Activated T-cell treated with anti-CD3 and anti-CD28 coated beads, Interleukin-2, amount 50 U/mL, for 72 hours (primary cell): ENCODE data around the gene SCFD2. TPM values are rescaled to one million over a fixed set of nuclear protein-coding genes. Genes with fewer than 3 reads are reported as not detected.
A peak's percentile ranks its signal among the peaks of the same experiment; 100 is the strongest.
"Not testable (repeated sequence)": the region's sequence is repeated elsewhere in the genome, so short reads cannot be mapped to it uniquely, and the experiment has no call there.

Experiments
- ATAC-seq, 2 donors: fragments of 150-1000 bp; cut with Tn5 transposase; replicated peaks in 1 of 2; 2 replicates each; pipeline ENCODE4 v1.10.0; 2021; ENCODE audit warnings: moderate library complexity in 2 of 2, mild to moderate bottlenecking in 1 of 2
- DNase-seq, 2 donors: peaks; one replicate each; pipeline ENCODE4 v3.0.0; 2021 to 2022; ENCODE audit warnings: mixed read lengths in 1 of 2
- H3K27ac Mint-ChIP-seq: one replicate; pipeline ENCODE4 v1.8.0; 2022; ENCODE audit warnings: mild to moderate bottlenecking, moderate library complexity, mixed read lengths
- H3K27me3 Mint-ChIP-seq: one replicate; pipeline ENCODE4 v1.8.0; 2022; ENCODE audit warnings: low read depth, mixed read lengths
- H3K36me3 Mint-ChIP-seq, 2 donors: one replicate each; pipeline ENCODE4 v1.8.0; 2022; ENCODE audit warnings: mixed read lengths in 2 of 2, mild to moderate bottlenecking in 1 of 2; ENCODE audit not compliant: insufficient read depth in 2 of 2
- H3K4me1 Mint-ChIP-seq: one replicate; pipeline ENCODE4 v1.8.0; 2022; ENCODE audit warnings: low read depth, mixed read lengths
- H3K4me3 Mint-ChIP-seq, 2 donors: one replicate each; pipeline ENCODE4 v1.8.0; 2022; ENCODE audit warnings: mild to moderate bottlenecking in 2 of 2, mixed read lengths in 2 of 2, moderate library complexity in 2 of 2
- H3K9me3 Mint-ChIP-seq, 2 donors: one replicate each; pipeline ENCODE4 v1.8.0; 2022; ENCODE audit warnings: mixed read lengths in 2 of 2
- total RNA-seq, 2 donors: library from RNA; stranded (reverse); gene quantifications; one replicate each; pipeline ENCODE4 v1.2.3, GENCODE V29; 2022

SCFD2 gene
- total RNA-seq = 10 to 100 TPM; 15.5 to 17.6 TPM

DNA sequence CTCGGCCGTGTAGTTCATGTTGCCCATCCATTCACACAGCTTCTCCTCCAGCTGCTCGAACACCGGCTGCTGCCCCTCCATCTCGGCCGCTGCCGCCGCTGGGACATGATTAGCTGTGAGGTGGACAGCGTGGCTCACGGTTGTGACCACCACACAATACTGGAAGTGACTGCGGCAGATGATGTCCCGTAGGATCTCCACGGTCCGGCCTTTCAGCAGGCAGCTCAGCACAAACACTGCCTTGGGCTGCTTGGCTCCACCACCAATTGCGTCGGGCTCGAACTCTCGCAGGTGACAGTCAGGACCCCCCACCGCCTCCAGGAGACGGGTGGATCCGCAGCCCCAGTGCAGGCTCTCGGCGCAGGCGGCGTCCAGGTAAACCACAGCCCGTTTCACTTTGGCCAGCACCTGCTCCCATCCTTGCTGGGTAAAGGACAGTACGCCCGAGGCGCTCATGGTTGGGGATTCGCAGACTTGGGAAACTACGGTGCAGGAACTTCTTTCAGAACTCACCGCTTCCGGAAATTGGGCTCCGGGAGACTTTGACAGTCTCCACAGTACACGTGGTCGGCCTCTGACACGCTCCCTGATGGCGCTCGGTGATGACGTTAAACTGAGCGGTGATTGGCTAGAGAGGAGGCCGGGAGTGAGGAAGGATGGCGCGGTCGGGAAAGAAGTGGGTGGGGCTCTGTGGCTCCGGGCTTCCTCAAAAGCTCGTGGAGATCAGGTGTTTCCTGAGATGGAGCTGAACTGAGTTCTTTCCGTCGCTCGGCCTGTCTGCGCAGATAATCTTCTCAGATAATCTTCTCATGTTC is at the start of gene SCFD2:
Gene SCFD2, minus strand, starts transcription at position 576 of the 815 bp plus-strand sequence.
- Mint-ChIP-seq H3K36me3 (peaks cover 2 to 8% of the 10 kb centered on the region in 2 donors), H3K9me3 (peaks cover 0 to 3% of the 10 kb centered on the region in 2 donors), H3K4me3 (peak within 1 kb of the TSS; percentile 93 to 99), H3K27ac (peak within 1 kb of the TSS; percentile 99), H3K4me1 (peaks cover 65% of the 10 kb centered on the region), H3K27me3 (peaks cover 6% of the 10 kb centered on the region)
- DNase-seq (peak; percentile 95), ATAC-seq (peak; percentile 99 to 100)

DNA sequence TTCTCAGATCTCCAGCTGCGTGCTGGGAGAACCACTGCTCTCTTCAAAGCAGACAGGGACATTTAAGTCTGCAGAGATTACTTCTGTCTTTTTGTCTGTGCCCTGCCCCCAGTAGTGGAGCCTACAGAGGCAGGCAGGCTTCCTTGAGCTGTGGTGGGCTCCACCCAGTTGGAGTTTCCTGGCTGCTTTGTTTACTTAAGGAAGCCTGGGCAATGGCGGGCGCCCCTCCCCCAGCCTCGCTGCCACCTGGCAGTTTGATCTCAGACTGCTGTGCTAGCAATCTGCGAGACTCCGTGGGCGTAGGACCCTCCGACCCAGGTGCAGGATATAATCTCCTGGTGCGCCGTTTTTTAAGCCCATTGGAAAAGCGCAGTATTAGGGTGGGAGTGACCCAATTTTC is 43.6 kb upstream of the SCFD2 start:
- ATAC-seq, H3K4me3 Mint-ChIP-seq, H3K9me3 Mint-ChIP-seq, H3K27ac Mint-ChIP-seq, H3K27me3 Mint-ChIP-seq, DNase-seq: not testable (repeated sequence)
- peaks cover 17 to 44% of the 10 kb centered on the region in 2 donors for H3K36me3 Mint-ChIP-seq
- H3K4me1 Mint-ChIP-seq = peaks cover 32% of the 10 kb centered on the region

DNA sequence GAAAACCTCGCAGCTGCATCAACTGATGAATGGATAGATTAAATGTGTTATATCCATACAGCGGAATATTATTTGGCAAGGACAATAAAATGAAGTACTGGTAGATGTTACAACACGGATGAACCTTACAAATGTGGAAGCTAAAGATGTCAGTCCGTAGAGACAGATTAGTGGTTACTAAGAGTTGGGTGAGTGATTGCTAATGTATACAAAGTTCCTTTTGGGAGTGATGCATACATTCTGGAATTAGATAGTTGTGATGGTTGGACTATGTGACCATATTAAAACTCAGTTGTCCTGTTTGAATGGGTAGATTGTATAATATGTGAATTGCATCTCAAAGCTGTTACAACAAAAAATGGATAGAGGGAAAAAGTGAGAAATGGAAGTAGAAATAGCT is 14.4 kb upstream of the SCFD2 start:
- ATAC-seq (no peak), DNase-seq (no peak)
- no peak overlapping the region for H3K27ac Mint-ChIP-seq
- no peaks in the 10 kb centered on the region for H3K27me3 Mint-ChIP-seq
- H3K36me3 Mint-ChIP-seq = peaks cover 9 to 19% of the 10 kb centered on the region in 2 donors
- H3K9me3 Mint-ChIP-seq = no peaks in the 10 kb centered on the region
- H3K4me1 Mint-ChIP-seq = peaks cover 44% of the 10 kb centered on the region
- peak overlapping the region; percentile 40 to 96 for H3K4me3 Mint-ChIP-seq

DNA sequence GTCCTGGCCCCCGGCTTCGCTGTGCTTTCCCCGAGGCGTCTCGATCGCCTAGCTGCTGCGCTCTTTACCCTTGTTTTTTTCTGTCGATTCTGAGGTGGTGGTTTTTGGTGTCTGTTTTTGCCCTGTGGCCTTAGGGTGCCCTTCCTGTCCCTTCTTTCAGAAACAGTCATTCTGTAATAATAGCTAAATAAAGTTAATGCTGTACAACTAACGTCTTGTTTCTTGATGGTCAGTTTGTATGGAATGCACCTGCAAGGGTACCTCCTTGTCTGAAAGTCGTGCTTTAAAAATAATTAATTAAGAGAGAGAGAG is 12.3 kb upstream of the SCFD2 start:
- ATAC-seq = no peak
- peaks cover 8 to 12% of the 10 kb centered on the region in 2 donors for H3K36me3 Mint-ChIP-seq
- H3K9me3 Mint-ChIP-seq = no peaks in the 10 kb centered on the region

DNA sequence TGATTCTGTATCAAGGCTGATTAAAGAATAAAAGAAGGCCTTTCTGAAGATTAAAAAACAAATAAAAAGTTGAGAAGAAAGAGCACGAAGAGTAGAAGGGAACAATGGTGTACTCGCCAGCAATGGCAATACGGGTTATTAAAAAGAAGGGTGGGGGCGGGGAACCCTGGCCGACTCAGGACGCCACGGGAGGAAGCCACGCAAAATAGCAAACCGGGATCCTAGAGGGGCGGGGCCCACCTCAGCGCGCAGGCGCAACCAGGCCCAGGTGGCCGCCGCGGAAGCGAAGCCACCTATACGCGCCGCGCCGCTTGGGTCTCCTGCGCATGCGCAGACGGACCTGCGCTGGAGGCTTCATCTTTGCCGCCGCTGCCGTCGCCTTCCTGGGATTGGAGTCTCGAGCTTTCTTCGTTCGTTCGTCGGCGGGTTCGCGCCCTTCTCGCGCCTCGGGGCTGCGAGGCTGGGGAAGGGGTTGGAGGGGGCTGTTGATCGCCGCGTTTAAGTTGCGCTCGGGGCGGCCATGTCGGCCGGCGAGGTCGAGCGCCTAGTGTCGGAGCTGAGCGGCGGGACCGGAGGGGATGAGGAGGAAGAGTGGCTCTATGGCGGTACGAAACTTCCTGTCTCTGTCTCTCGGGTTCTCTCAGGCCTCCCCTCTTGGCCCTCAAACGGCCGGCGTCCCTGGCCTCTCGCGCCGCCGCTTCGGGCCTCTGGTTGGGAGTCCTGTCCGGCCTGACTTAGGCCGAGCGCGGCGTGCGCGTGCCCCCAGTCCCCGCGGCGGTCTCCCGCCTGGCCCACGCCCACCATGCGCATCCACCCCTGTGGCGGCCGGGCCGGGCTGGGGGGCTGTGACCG is 11.7 kb upstream of the SCFD2 start, which contains the start of gene FIP1L1:
Gene FIP1L1, plus strand, starts transcription at position 323 of the 852 bp plus-strand sequence. Its CDS starts 198 bp downstream, at position 521.
- H3K4me3 Mint-ChIP-seq = peak within 1 kb of the TSS; percentile 96
- DNase-seq (peak; percentile 94 to 96), ATAC-seq (peak; percentile 96)
- H3K4me1 Mint-ChIP-seq = peaks cover 43% of the 10 kb centered on the region
- H3K27me3 Mint-ChIP-seq = no peaks in the 10 kb centered on the region
- H3K36me3 Mint-ChIP-seq = peaks cover 8 to 10% of the 10 kb centered on the region in 2 donors
- peak within 1 kb of the TSS; percentile 98 for H3K27ac Mint-ChIP-seq
- H3K9me3 Mint-ChIP-seq = no peaks in the 10 kb centered on the region

More for the DNA sequence above, 12.3 kb upstream of the SCFD2 start:
- H3K27ac Mint-ChIP-seq = peak overlapping the region; percentile 98
- peak overlapping the region; percentile 96 for H3K4me3 Mint-ChIP-seq
- no peaks in the 10 kb centered on the region for H3K27me3 Mint-ChIP-seq
- no peak for DNase-seq
- H3K4me1 Mint-ChIP-seq = peaks cover 44% of the 10 kb centered on the region

DNA sequence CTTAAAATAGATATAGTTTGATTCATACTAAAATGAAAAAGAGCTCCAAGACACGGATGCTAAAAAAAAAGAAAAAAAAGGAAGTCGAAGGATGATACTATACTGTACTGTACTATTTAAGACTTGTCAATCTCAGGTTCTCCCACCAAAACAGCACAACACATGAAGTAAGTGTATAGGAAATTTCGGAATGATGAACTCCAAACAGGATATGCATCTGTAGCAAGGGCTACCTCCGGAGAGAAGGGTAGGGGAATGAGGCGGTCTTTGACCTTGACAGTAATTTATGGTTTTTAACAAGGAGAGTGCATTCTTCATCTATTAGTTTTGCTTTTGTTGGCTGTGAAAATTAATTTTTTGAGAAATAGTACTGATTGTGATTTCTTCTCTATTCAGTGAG is 11.0 kb upstream of the SCFD2 start:
- Mint-ChIP-seq H3K27me3 (no peaks in the 10 kb centered on the region), H3K27ac (peak overlapping the region; percentile 98), H3K4me3 (peak overlapping the region; percentile 96), H3K9me3 (no peaks in the 10 kb centered on the region), H3K4me1 (peaks cover 38% of the 10 kb centered on the region), H3K36me3 (peaks cover 8 to 10% of the 10 kb centered on the region in 2 donors)
- DNase-seq (no peak), ATAC-seq (no peak)

DNA sequence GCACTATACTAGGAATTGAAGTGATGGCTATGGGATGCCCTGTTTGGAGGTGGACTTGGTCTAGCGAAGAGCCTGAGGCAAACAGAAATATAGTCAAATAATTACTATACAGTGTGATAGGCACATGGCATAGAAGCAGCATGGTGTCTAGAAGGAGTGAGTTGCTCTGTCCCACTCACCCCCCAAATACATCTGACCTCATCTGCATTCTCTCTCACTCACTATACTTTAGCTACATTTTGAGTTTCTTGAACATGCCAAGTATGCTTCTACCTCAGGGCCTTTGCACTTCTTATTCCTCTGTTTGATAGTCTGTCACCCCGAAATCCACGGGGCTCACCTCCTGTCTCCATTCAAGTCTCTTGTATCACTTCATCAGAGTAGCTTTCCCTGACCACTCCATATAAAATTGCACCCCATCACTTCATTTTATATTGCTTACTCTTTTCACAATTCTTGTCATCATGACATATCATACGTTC is 9.0 kb upstream of the SCFD2 start:
- no peak overlapping the region for H3K27ac Mint-ChIP-seq
- DNase-seq (no peak), ATAC-seq (no peak)
- H3K4me1 Mint-ChIP-seq = peaks cover 31% of the 10 kb centered on the region
- H3K9me3 Mint-ChIP-seq = no peaks in the 10 kb centered on the region
- H3K36me3 Mint-ChIP-seq = peaks cover 5 to 6% of the 10 kb centered on the region in 2 donors
- H3K4me3 Mint-ChIP-seq = peak overlapping the region in 1 of 2 donors; percentile 14
- H3K27me3 Mint-ChIP-seq = peaks cover 4% of the 10 kb centered on the region

DNA sequence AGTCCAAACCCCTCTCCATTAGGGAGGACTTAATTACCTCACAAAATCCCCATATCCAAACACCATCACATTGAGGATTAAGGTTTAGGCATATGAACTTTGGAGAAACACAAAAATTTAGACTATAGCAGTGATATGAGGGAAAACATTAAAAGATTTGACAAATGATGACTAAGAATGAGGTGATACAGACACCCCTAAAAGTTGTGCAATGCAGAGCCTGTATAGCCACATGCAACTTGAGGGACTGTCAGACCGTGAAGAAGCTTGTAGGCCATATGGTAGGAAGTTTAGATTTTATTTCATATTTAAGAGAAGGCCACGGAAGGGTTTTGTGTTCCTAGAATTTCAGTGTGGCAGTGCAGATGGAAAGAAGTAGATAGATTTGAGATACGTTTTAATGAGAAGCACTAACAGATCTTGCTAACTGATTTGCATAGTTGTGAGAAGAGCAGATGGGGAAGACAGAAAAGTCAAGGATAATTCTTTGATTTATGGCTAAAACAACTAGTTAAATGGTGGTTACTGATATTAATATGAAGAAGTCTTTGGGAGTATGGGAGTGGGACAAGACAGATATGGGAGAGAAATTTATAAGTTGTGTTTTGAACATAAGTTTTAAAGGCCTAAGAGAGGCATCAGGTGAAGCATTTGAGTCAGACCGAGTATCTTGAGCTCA is 6.1 kb upstream of the SCFD2 start:
- Mint-ChIP-seq H3K27ac (no peak overlapping the region), H3K9me3 (peaks cover 0 to 3% of the 10 kb centered on the region in 2 donors), H3K36me3 (no peaks in the 10 kb centered on the region), H3K27me3 (peaks cover 6% of the 10 kb centered on the region), H3K4me3 (no peak overlapping the region), H3K4me1 (peaks cover 24% of the 10 kb centered on the region)
- DNase-seq (no peak), ATAC-seq (no peak)

DNA sequence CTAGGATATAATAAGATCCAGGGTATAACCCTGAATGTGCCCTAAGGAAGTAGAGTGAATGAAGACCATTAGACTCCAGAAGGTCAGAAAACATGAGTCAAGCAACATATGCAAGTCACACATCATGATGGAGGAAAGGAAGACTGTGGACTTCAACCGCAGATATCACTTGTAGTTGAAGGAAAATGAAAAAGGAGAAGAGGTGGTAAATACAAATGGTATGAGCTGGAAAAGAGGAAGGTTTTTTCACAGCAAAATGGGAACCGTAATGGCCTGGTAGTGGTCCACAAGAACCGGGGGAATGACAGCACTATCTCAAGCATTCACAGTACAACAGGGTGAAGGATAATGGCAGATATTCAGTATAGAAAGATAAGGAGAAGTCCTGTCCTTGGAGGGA is 5.2 kb upstream of the SCFD2 start:
- H3K36me3 Mint-ChIP-seq = peaks cover 0 to 4% of the 10 kb centered on the region in 2 donors
- ATAC-seq (no peak), DNase-seq (no peak)
- H3K4me3 Mint-ChIP-seq = no peak overlapping the region
- peaks cover 0 to 3% of the 10 kb centered on the region in 2 donors for H3K9me3 Mint-ChIP-seq
- peaks cover 26% of the 10 kb centered on the region for H3K4me1 Mint-ChIP-seq
- no peak overlapping the region for H3K27ac Mint-ChIP-seq
- peaks cover 6% of the 10 kb centered on the region for H3K27me3 Mint-ChIP-seq

DNA sequence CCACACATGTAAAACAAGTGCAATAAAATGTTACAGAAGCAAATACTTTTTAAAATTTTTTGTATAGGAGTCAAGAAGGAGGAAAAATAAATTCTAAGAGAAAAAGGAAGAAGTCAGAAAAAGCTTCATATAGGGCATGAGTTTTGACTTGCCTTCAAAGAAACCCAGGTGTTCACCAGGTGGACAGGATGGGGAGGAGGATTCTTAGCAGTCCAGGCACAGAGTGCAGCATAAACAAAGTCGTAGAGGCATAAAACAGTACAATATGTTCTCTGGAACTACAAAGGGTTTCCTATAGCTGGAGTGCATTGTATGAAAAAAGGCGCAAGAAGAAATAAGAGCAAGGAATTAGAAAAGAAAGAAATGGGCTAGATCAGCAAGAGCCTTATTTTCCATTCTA is 1.9 kb upstream of the SCFD2 start:
- no peak for ATAC-seq
- Mint-ChIP-seq H3K4me3 (no peak overlapping the region), H3K4me1 (peaks cover 47% of the 10 kb centered on the region), H3K36me3 (peaks cover 0 to 8% of the 10 kb centered on the region in 2 donors), H3K9me3 (peaks cover 0 to 3% of the 10 kb centered on the region in 2 donors), H3K27me3 (peaks cover 6% of the 10 kb centered on the region), H3K27ac (no peak overlapping the region)
- DNase-seq = no peak

DNA sequence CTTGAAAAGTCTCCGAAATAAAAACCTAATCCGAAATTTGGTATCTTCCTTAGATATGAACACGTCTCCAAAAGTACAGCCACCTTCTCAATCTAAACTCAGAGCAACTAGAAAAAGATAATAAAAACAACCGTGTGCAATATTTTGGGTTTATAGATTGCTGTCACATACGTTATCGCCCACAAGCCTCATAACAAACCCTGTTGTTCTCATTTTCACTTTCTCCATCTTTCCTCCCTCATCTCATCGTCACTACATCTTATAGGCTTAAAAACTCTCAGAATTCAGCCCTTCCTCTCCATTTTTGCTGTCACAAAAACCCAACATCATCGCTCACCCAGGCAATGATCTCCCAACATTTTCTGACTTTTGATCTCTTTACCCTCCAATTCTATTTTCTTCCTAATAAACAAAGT is 448 bp upstream of the SCFD2 start:
- Mint-ChIP-seq H3K27me3 (peaks cover 6% of the 10 kb centered on the region), H3K36me3 (peaks cover 2 to 8% of the 10 kb centered on the region in 2 donors), H3K4me3 (peak overlapping the region; percentile 93 to 99), H3K27ac (peak overlapping the region; percentile 99), H3K9me3 (peaks cover 0 to 3% of the 10 kb centered on the region in 2 donors), H3K4me1 (peaks cover 59% of the 10 kb centered on the region)
- DNase-seq (no peak), ATAC-seq (peak; percentile 32 to 57)

DNA sequence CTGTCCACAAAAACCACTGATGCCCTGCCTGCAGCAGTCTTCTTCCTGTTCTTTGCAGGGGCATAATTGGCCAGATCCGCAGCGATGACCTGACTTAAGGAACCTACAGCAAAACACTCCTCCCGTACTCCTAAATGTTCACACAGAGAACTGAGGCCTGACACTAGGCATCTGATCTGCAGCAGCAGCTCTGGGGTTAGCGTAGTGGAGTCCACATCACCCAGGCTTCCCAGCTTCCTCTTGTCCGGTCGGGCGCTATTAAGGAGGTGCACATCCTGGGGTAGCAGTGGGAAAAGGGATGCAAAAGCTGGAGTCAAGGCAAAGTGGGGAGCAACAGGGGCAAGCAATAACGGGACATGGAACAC is 758 bp downstream of the SCFD2 start:
- ATAC-seq = peak in 1 of 2 donors; percentile 9

More for the DNA sequence above, 758 bp downstream of the SCFD2 start:
- Mint-ChIP-seq H3K36me3 (peaks cover 2 to 8% of the 10 kb centered on the region in 2 donors), H3K27me3 (peaks cover 5% of the 10 kb centered on the region), H3K4me3 (peak overlapping the region; percentile 93 to 99), H3K4me1 (peaks cover 71% of the 10 kb centered on the region), H3K9me3 (peaks cover 0 to 3% of the 10 kb centered on the region in 2 donors), H3K27ac (peak overlapping the region; percentile 99)
- peak; percentile 8 to 10 for DNase-seq
